Activated naive CD8-positive, alpha-beta T cell (primary cell): Measurements from ENCODE around the gene CBX1.

Experiments
- H3K27ac Mint-ChIP-seq: one replicate; pipeline ENCODE4 v1.8.0; 2021; ENCODE audit warnings: mixed read lengths
- H3K27me3 Mint-ChIP-seq: one replicate; pipeline ENCODE4 v1.8.0; 2021; ENCODE audit warnings: mixed read lengths
- H3K36me3 Mint-ChIP-seq: one replicate; pipeline ENCODE4 v1.8.0; 2021; ENCODE audit warnings: mixed read lengths
- H3K4me1 Mint-ChIP-seq: one replicate; pipeline ENCODE4 v1.8.0; 2021; ENCODE audit warnings: low read depth, mixed read lengths
- H3K4me3 Mint-ChIP-seq: one replicate; pipeline ENCODE4 v1.8.0; 2021; ENCODE audit warnings: mild to moderate bottlenecking, mixed read lengths
- H3K9me3 Mint-ChIP-seq: one replicate; pipeline ENCODE4 v1.8.0; 2021; ENCODE audit warnings: low read depth, mixed read lengths

The CBX1 gene

DNA sequence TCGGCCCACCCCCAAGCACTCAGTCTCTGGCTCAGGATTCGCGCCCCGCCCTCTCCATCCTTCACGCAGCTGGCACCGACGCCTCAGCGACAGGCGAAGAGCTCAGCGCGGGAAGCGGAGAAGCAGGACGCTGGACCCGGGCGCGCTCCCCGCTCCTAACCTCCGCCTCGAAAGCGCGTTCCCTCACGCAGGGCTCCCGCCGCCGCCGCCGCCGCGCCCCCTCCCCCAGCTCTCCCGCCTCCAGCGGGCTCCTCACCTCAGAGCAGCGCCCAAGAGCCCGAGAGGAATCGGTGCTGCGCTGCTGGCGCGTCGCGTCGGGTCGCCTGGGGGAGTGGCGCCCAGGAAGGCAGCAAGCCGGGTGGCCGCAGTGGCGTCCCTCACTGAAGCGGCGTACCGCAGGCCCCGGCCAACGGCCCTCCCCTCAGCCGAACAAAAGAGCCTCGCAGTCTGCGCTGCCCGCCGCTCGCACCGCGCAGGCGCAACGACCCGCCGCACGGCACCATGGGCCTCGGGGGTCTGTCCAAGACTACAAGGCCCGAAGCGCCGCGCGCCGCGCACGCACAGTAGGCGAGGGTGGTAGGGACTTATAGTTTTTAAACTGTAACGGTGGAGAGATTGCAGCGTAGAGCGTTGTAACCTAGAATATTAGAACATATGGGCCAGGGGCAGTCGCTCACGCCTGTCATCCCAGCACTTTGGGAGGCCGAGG lies at the start of gene CBX1:
Gene CBX1 (minus strand): TSS at position 467 of the 709 bp plus-strand sequence. CDS start 24,474 bp downstream, outside the sequence.
- H3K27ac Mint-ChIP-seq = peak within 1 kb of the TSS; percentile 64
- H3K4me3 Mint-ChIP-seq = peak within 1 kb of the TSS; percentile 95
- H3K9me3 Mint-ChIP-seq = no peaks in the 10 kb centered on the region
- peaks cover 29% of the 10 kb centered on the region for H3K4me1 Mint-ChIP-seq
- H3K36me3 Mint-ChIP-seq = no peaks in the 10 kb centered on the region
- H3K27me3 Mint-ChIP-seq = no peaks in the 10 kb centered on the region

DNA sequence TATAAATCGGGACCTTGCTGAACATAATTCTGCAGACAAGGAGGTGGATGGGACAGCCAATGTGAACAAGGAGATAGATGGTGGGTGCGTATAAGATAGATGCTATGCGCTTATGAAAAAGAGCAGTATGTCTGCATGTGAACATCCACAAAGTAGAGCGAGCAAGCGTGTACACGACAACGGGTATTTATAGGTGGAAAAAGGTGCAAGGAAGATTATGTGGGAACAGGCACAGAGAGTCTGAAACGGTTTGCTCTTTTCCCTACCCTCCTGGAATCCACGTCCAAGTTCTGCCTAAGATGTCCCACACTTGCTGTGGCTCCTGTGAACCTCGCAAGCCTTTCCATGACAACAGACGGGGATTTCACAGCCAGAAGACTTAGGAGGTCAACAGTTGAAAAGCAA lies 49.3 kb upstream of the CBX1 start:
- H3K4me3 Mint-ChIP-seq = no peak overlapping the region
- H3K27me3 Mint-ChIP-seq = no peaks in the 10 kb centered on the region
- no peak overlapping the region for H3K27ac Mint-ChIP-seq
- peaks cover 8% of the 10 kb centered on the region for H3K36me3 Mint-ChIP-seq
- peaks cover 2% of the 10 kb centered on the region for H3K4me1 Mint-ChIP-seq
- H3K9me3 Mint-ChIP-seq = no peaks in the 10 kb centered on the region

DNA sequence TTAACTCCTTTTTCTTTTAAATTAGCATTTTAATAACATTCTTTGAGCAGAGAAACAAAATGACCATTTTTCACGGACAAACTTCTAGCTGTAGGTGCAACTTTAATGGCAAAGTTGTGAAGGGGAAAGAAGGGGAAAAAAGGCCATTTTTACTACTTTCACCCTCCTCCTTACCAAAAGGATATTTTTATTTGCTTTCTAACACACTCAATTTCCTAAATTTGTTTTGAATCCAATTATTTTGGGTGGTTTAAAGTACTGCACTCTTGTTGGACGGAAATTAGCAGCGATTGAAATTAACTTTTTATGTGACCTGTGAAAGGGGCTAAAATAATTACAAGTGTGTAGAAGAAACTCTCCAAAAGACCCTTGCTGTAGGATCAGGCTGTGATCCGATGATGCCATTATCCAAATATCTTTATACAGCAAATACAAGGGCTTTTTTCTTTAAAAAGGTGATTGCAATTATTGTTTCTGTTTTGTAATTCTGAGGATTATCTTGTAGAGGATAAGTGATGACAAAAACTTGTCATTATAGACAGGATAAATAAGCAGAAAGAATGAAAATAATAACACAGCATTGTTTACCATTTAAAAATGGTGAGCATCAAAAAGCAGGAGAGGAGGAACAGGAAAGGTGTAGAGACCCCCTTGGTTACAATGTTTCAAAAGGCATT lies 48.6 kb upstream of the CBX1 start:
- Mint-ChIP-seq H3K4me3 (no peak overlapping the region), H3K27me3 (no peaks in the 10 kb centered on the region), H3K9me3 (no peaks in the 10 kb centered on the region), H3K36me3 (peaks cover 8% of the 10 kb centered on the region), H3K4me1 (peaks cover 2% of the 10 kb centered on the region), H3K27ac (no peak overlapping the region)

DNA sequence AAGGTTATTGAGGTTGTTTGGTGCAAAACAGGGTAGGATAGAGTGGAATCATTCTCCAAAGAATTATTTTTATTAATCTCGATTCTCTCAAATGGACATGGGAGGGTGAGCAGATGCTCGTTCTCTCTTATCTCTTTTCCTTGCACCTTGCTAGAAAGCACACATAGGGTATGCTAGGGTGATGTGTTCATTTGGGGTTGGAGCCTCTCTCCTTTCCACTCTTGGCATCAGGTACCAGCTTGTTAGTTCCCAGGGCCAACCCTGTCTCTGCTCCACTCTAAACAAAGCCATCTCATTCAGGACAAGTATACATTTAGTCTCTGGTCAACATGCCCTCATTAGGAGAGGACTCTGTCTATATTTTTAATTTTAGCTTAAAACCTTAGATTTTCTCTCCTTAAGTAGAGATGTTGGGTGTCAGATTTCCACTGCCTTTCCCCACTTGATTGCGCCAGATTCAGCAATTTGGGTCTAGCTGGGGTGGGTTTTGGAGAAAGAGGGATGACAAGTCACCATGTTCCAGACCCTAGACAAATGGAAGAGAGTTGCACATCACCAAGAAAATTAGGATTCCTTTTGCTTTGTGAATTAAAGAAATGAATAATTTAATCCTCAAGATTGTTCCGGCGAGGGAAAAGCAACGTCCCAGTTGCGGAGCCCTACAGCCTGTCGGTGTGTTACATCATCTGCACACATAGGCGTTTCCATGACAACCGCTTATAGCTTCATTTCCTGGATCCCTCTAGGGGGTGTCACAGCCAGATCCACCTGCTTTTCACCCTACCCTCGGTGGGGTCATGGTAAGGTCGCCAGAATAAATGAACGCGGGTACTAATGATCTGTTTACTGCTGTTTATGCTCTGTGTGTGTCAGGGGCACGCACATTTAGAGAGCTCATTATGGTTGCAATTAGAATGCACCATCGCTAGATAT lies 47.8 kb upstream of the CBX1 start:
- Mint-ChIP-seq H3K4me1 (peaks cover 2% of the 10 kb centered on the region), H3K9me3 (no peaks in the 10 kb centered on the region), H3K4me3 (no peak overlapping the region), H3K27me3 (no peaks in the 10 kb centered on the region), H3K27ac (peak overlapping the region; percentile 28), H3K36me3 (peaks cover 8% of the 10 kb centered on the region)

DNA sequence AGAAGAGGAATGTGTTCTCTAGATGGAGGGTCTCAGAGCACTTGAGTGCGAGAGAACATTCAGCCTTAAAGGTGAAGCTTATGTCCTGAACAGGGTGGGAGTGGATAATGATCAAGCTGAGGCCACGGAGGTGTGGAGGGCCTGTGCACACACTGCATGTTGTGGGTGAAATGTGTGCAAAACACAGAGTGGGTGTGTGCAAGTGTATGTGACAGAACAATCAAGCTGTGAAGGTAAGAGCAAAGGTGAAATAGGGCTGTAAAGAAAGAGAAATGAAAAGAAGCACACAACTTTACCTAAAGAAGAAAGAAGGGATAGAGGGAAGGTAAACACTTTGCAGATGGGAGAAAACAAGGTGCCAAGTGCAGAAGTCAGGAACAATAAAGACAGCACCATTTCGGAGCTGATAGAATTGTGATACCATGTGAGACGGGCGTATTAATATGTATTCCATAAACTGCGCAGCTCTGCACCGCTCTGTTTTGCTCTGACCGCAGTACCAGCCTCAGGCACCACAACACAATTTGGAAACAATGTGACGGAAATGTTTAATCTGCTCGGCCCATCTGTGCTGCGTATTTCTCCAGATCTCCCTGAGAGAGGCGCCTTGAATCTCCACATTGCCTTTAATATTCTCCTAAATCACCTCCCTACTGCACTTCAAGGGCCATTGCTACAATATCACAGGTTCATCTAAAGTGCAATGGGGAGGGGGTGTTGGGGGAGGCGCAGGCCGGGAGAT lies 46.9 kb upstream of the CBX1 start:
- H3K36me3 Mint-ChIP-seq = peaks cover 8% of the 10 kb centered on the region
- no peaks in the 10 kb centered on the region for H3K27me3 Mint-ChIP-seq
- H3K9me3 Mint-ChIP-seq = no peaks in the 10 kb centered on the region
- peaks cover 2% of the 10 kb centered on the region for H3K4me1 Mint-ChIP-seq
- no peak overlapping the region for H3K27ac Mint-ChIP-seq
- H3K4me3 Mint-ChIP-seq = no peak overlapping the region

DNA sequence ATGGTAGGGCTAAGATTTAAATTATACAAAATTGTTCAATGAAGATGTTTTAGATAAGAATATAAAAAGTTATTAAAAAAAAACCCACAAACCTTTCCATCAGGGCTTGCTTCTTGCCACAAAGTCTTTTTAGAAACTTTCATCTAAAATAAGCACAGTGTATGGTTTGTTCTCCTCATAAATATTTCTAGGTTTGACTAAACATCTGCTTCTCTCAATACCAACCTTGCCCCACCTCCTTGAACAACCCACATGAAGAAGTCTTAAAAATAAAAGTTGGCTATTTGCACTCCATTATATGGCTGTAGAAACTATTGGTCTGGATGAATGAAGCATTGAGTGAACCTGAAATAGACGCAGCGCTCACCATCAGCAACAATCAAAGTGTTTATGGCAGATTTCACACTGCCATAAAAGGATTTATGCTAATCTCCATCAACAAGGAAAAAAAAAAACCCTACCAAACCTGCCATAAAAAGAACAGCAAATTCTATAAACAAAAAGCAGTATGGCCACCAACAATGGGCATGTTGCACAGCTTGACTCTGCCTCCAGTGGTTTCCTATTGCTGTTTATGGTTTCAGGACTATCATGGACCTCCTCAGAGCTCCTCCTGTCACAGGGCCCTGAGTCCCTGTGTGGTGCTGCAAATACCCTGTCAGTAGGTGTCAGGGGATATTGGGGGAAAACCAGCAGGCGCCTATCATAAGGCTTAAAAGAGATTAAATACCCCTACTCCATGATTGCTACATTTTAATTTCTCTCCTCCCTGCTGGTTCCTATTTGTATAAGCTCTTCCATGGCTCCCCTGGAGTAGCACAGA lies 43.9 kb upstream of the CBX1 start:
- Mint-ChIP-seq H3K27ac (no peak overlapping the region), H3K4me1 (peaks cover 6% of the 10 kb centered on the region), H3K27me3 (no peaks in the 10 kb centered on the region), H3K4me3 (no peak overlapping the region), H3K9me3 (no peaks in the 10 kb centered on the region), H3K36me3 (peaks cover 8% of the 10 kb centered on the region)

DNA sequence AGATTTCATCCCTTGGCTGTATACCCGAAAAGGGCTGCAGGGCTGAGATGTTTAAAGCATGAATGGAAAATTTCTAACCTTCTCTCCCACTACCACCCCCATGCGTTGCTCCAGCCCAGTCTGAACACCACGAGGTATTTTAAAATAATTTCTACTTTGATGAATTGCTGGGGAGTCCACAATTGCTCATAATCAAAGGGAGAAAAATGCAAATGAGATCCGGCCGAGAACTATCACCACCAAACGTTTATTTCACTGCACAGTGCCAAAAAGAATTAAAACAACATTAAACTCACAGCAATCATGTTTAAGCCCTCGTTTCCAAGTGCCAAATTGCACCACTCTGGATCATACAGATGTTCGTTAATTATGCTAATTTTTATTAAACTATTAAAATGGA lies 43.0 kb upstream of the CBX1 start:
- Mint-ChIP-seq H3K4me1 (peaks cover 11% of the 10 kb centered on the region), H3K27me3 (no peaks in the 10 kb centered on the region), H3K27ac (peak overlapping the region; percentile 16), H3K4me3 (no peak overlapping the region), H3K9me3 (no peaks in the 10 kb centered on the region), H3K36me3 (peaks cover 8% of the 10 kb centered on the region)

DNA sequence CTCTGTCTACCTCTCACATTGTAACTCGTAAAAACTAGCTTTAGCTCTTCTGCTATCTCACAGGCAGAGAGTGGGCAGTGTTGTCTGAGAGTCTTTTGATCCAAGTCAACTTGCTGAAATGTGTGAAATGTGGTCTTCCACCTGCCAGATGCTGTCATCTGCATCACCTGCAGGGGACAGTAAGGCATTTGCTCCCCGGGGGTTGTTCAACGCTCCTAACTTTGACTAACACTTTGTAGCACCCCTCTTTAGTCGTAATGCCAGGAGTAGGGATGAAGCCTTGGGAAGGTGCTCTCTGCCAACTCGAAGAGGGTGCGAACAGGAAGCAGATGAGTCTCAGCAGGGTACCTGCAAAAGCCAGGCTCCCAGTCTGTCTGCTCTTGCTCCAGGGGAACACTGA lies 42.4 kb upstream of the CBX1 start:
- no peak overlapping the region for H3K27ac Mint-ChIP-seq
- peaks cover 8% of the 10 kb centered on the region for H3K36me3 Mint-ChIP-seq
- H3K4me3 Mint-ChIP-seq = no peak overlapping the region
- H3K4me1 Mint-ChIP-seq = peaks cover 11% of the 10 kb centered on the region
- H3K27me3 Mint-ChIP-seq = no peaks in the 10 kb centered on the region
- H3K9me3 Mint-ChIP-seq = no peaks in the 10 kb centered on the region

DNA sequence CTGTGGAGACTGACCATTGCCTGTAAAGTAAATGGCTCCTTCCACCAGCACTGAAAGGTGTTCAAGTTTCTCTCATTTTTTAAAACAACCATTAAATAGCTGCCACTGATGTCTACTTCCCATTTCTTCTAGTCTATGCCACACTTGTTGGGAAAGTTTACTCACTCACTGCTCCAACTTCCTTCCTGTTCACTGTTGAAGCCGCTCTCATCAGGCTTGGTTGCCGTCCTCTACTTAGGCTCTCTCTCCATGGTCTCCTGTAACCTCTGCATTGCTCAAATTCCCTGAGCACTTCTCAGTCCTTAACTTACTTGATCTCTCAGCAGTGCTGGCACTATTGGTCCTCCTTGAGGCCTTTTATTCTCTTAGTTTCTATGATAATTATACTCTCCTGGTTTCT lies 38.7 kb upstream of the CBX1 start:
- H3K4me3 Mint-ChIP-seq = no peak overlapping the region
- no peaks in the 10 kb centered on the region for H3K27me3 Mint-ChIP-seq
- no peaks in the 10 kb centered on the region for H3K9me3 Mint-ChIP-seq
- no peaks in the 10 kb centered on the region for H3K36me3 Mint-ChIP-seq
- H3K27ac Mint-ChIP-seq = peak overlapping the region; percentile 50
- H3K4me1 Mint-ChIP-seq = peaks cover 8% of the 10 kb centered on the region

DNA sequence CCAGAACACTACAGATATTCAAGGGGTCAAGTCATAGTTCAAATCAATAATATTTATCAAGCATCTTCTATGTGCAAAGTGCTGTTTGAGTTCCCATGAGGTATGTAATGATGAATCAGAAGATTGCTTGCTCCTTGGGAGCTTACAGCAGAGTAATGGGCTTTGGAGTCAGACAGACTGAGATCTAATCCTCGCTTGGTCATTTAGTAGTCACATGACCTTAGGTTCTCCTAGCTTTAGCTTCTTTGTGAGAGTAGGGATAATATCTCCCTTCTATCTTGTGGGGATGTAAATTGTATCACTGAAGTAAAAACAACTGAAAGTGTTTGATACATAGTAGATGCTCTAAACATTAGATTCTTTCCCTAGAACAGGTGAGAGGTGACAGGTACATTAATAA lies 36.4 kb upstream of the CBX1 start:
- no peak overlapping the region for H3K4me3 Mint-ChIP-seq
- no peaks in the 10 kb centered on the region for H3K36me3 Mint-ChIP-seq
- peak overlapping the region; percentile 30 for H3K27ac Mint-ChIP-seq
- peaks cover 8% of the 10 kb centered on the region for H3K4me1 Mint-ChIP-seq
- no peaks in the 10 kb centered on the region for H3K27me3 Mint-ChIP-seq
- H3K9me3 Mint-ChIP-seq = no peaks in the 10 kb centered on the region

DNA sequence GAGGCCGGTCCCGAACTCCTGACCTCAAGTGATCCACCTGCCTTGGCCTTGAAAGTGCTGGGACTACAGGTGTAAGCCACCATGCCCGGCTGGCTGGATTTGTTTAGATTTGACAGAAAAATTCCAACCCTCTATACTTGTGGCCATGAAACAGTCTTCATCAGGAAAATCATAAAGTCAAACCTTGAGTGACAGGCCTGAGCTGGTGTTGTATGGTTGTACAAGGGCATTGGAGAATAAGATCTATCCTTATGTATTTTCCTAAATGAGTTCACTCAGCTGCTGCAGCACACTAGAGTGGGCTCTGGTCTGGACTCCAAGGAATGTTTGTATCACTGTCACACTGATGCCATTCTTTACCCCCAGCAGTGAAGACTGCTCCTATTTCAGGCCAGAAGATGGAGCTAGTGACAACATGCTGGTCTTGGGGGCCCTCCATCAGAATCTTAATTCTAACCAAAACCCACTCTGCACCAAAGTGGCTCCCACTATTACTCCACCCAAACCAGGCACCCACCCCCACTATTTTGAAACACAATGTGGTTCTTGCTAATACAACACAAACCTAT lies 33.7 kb upstream of the CBX1 start:
- H3K27ac Mint-ChIP-seq = no peak overlapping the region
- H3K9me3 Mint-ChIP-seq = no peaks in the 10 kb centered on the region
- no peak overlapping the region for H3K4me3 Mint-ChIP-seq
- H3K36me3 Mint-ChIP-seq = peaks cover 3% of the 10 kb centered on the region
- H3K4me1 Mint-ChIP-seq = peaks cover 6% of the 10 kb centered on the region
- H3K27me3 Mint-ChIP-seq = no peaks in the 10 kb centered on the region

DNA sequence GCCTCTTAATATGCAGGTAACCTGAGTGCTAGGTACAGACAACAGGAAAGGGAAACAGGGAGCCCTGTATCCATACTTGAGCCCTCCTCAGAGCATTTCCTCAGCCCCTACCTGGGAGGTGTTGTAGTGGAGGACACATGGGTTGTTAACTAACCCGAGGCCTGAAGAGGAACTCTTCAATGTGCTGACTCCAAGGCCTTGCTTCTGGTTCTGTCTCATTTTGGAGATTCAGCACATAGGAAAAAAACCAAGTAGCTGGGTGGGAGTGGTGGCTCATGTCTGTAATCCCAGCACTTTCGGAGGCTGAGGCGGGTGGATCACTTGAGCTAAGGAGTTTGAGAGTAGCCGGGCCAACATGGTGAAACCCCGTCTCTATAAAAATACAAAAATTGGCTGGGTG lies 31.1 kb upstream of the CBX1 start:
- peaks cover 3% of the 10 kb centered on the region for H3K36me3 Mint-ChIP-seq
- no peaks in the 10 kb centered on the region for H3K9me3 Mint-ChIP-seq
- H3K27me3 Mint-ChIP-seq = no peaks in the 10 kb centered on the region
- no peak overlapping the region for H3K4me3 Mint-ChIP-seq
- H3K4me1 Mint-ChIP-seq = peaks cover 3% of the 10 kb centered on the region
- no peak overlapping the region for H3K27ac Mint-ChIP-seq

DNA sequence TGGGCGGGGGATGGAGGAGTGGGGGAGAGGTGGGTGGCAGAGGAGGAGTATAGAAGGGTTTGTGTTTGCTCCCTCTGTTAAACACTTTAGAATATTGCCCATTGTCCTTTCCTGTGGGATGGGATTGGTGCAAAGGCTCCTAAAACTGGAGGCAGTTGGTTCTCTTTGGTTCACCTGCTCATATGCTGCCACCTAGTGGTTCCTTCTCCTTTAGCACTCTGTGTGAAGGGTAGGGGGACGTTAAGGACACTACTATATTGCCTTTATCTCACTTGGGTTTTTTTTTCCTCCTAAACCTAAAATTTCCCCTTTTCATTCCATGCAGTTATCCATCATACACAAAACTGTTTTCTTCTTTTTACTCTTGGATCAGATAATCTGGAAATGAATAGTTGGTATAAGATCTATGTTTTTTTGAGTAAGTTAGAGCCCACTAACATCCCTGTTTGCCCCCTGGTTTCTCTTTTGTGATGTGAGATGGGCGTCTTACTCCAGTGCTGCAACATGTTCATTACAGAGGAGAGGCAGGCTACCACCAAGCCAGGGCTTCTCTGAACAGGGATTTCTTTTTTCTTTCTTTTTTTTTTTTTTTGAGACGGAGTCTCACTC lies 30.0 kb upstream of the CBX1 start:
- H3K27ac Mint-ChIP-seq = no peak overlapping the region
- H3K9me3 Mint-ChIP-seq = no peaks in the 10 kb centered on the region
- no peak overlapping the region for H3K4me3 Mint-ChIP-seq
- H3K27me3 Mint-ChIP-seq = no peaks in the 10 kb centered on the region
- peaks cover 3% of the 10 kb centered on the region for H3K36me3 Mint-ChIP-seq
- peaks cover 3% of the 10 kb centered on the region for H3K4me1 Mint-ChIP-seq
